Activated naive CD8-positive, alpha-beta T cell (primary cell): Measurements from ENCODE around the gene RRP15.

Experiments
- H3K27ac Mint-ChIP-seq: one replicate; pipeline ENCODE4 v1.8.0; 2021; ENCODE audit warnings: mixed read lengths
- H3K27me3 Mint-ChIP-seq: one replicate; pipeline ENCODE4 v1.8.0; 2021; ENCODE audit warnings: mixed read lengths
- H3K36me3 Mint-ChIP-seq: one replicate; pipeline ENCODE4 v1.8.0; 2021; ENCODE audit warnings: mixed read lengths
- H3K4me1 Mint-ChIP-seq: one replicate; pipeline ENCODE4 v1.8.0; 2021; ENCODE audit warnings: low read depth, mixed read lengths
- H3K4me3 Mint-ChIP-seq: one replicate; pipeline ENCODE4 v1.8.0; 2021; ENCODE audit warnings: mild to moderate bottlenecking, mixed read lengths
- H3K9me3 Mint-ChIP-seq: one replicate; pipeline ENCODE4 v1.8.0; 2021; ENCODE audit warnings: low read depth, mixed read lengths

The RRP15 gene

DNA sequence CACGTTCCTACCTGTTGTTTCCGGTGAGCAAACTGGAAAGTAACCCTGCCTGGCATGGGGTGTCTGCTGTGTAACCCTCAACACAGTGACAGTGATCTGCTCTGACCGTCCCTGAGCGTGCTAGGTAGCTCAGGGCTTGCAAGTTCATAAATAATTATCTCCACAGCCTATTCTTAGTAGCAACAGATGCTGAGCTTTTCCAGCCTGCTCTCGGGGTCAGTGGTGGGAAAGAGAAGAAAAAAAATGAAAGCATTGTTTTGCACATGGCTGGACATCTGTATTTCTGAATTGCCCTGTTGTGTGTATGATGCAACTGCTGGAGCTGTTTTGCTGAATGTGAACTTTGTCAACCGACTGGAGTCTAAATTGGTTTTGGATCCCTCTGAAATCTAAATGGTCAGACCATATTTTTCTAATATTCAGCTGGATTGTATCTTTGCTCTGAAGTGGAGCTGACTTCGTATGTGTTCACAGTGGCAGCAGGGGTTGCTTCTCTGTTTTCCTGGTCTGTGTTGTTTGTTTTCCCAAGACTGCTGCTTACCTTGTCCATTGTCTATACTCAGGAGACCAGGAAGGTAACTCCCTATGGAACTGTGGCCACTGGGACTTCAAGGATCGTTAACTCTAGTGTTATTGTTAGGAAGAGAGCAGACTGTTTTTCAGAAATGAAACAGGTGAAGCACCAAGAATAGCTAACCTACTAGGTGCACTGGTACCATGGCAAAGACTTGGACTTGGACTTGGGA is 87.0 kb downstream of the RRP15 start:
- Mint-ChIP-seq H3K4me1 (peaks cover 11% of the 10 kb centered on the region), H3K36me3 (no peaks in the 10 kb centered on the region), H3K4me3 (no peak overlapping the region), H3K27me3 (peaks cover 8% of the 10 kb centered on the region), H3K27ac (no peak overlapping the region), H3K9me3 (no peaks in the 10 kb centered on the region)

DNA sequence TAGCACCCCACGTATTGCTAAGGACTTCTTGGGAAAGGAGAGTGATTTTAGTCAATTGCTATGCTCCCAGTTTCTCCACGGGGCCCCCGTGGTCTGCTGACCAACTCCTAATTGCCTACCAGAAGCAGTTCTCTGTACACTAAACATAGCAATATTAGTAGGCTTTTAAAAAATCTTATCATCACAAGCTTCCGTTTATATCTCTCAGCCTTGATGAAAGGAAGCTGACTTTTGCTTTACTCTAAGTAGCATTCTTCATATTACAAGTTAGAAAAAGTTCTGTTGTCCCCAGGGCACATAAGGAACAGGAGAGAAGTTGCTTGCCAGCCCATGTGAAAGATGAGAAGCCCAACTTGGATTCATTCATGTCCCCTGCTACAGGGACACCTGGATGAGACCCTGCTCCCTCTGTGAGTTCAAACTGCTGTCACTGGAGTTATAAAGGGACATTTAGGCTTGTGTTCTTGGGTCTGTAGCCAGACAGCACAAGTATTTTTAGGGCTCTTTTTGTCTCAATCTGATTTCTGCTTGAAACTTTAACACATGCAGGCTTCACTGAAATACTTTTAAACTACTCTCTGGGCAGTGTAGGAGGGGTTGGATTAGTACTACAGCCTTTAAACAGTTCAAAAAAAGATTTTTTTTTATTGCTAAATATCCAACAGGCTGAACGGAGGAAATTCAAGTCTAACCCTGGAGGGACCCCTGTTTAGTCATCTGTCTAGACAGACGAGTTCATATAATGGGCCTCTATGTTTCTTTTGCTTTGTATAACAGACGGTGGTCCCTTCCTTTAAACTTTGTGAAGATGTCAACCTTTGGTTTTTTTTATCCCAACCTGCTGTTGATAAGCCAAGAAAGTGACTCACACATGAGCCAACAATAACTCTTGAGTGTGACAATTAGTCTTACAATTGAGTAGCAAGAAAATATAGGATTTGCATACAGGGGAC is 89.6 kb downstream of the RRP15 start:
- Mint-ChIP-seq H3K9me3 (no peaks in the 10 kb centered on the region), H3K36me3 (no peaks in the 10 kb centered on the region), H3K27me3 (peaks cover 8% of the 10 kb centered on the region), H3K27ac (no peak overlapping the region), H3K4me1 (peaks cover 18% of the 10 kb centered on the region), H3K4me3 (no peak overlapping the region)

DNA sequence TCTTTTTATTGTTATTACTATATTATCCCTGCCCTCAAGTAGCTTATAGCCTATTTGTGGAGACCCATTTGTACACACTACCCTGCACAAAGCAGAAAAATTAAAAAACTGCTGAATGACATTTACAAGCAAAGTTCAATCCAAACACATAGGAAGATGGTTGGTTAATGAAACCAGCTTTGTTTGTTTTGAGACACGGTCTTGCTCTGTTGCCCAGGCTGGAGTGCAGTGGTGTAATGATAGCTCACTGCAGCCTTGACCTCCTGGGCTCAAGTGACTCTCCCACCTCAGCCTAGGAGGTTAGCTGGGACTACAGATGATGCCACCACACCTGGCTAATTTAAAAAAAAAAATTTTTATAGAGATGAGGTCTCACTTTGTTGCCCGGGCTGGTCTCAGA is 91.6 kb downstream of the RRP15 start:
- H3K27ac Mint-ChIP-seq: no peak overlapping the region
- no peak overlapping the region for H3K4me3 Mint-ChIP-seq
- H3K27me3 Mint-ChIP-seq: peaks cover 19% of the 10 kb centered on the region
- peaks cover 14% of the 10 kb centered on the region for H3K4me1 Mint-ChIP-seq
- H3K9me3 Mint-ChIP-seq: no peaks in the 10 kb centered on the region
- no peaks in the 10 kb centered on the region for H3K36me3 Mint-ChIP-seq

DNA sequence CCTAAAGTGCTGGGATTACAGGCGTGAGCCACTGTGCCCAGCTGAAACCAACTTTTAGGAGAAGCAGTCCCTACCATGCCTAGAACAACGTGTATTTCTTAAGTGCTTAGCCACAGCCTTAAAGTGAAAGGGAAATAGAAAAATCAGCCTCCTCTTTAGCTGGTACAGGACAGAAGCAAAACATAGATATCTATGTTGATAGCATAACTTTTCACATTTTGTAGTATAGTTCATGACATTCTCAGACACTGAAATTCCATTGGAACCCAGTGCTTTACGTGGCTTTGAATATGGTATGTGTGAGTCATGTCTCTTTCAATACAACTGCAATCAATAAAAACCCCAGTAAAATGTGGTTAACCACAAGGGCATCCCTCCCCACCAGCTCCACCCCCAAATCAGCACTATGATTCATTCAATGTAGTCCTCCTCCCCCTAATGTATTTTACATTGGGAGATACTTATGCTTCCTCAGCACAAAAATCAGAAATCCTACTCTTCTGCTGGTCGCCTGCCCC is 92.1 kb downstream of the RRP15 start:
- H3K4me3 Mint-ChIP-seq: no peak overlapping the region

DNA sequence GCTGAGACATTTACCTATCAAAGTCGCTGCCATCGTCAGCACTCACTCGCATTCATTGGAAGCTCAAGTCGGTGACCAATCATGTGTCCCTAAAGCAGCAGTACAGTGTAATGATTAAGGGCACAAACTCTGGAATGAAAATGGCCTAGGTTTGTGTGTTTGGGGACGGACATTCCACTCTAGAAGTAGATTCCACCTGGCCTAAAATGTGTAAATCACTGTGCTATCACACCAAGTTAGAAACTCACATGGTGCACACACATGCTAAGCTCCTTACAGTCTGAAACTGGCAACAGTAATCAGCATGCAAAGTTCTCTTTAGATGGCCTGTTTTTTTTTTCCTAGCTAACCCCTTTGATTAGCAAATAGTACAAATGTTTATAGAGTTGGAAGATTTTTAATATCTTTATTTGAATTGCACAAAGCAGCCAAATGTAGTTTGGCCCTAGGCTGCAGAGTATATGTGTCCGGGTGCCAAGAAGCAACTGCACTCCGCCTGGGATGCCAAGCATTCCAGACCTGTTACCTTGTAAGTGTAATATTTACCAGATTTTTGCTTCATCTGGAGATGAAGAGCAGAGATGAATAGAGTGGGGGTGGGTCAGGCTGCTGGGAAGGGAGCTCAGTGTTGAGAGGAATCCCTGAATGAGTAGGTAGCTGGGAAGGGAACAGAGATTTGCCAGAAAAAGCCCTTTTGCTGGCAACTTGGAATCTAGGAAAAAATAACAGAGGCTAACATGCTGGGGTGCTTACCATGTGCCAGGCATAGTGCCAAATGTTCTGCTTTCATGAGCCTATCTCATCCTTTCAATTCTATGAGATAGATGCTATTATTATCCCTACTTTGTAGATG is 95.3 kb downstream of the RRP15 start:
- H3K9me3 Mint-ChIP-seq: no peaks in the 10 kb centered on the region
- no peak overlapping the region for H3K27ac Mint-ChIP-seq
- H3K27me3 Mint-ChIP-seq: peaks cover 14% of the 10 kb centered on the region
- H3K4me1 Mint-ChIP-seq: peaks cover 14% of the 10 kb centered on the region
- H3K36me3 Mint-ChIP-seq: no peaks in the 10 kb centered on the region
- no peak overlapping the region for H3K4me3 Mint-ChIP-seq

More for the DNA sequence above, 92.1 kb downstream of the RRP15 start:
- Mint-ChIP-seq H3K36me3 (no peaks in the 10 kb centered on the region), H3K4me1 (peaks cover 14% of the 10 kb centered on the region), H3K27me3 (peaks cover 19% of the 10 kb centered on the region), H3K27ac (no peak overlapping the region), H3K9me3 (no peaks in the 10 kb centered on the region)

DNA sequence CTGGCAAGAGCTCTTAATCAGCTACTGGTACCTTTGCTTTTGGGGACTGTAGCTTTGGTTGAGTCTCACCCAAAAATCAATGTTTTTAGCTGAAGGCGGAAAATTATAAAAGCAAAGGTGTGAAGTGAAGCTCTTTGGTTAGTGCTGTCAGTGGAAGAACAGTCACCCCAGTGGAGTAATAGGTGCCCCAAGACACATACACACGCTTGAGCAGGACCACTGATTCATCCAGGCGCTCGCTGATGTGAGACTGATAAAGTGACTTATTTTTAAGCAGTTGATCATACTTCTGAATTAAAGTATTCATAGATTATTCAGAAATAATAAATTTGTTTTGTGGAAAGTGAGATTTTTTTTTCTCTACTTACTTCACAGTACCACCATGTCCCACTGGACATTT is 97.2 kb downstream of the RRP15 start:
- Mint-ChIP-seq H3K27me3 (peaks cover 14% of the 10 kb centered on the region), H3K4me3 (no peak overlapping the region), H3K9me3 (no peaks in the 10 kb centered on the region), H3K27ac (no peak overlapping the region), H3K36me3 (no peaks in the 10 kb centered on the region), H3K4me1 (peaks cover 6% of the 10 kb centered on the region)

DNA sequence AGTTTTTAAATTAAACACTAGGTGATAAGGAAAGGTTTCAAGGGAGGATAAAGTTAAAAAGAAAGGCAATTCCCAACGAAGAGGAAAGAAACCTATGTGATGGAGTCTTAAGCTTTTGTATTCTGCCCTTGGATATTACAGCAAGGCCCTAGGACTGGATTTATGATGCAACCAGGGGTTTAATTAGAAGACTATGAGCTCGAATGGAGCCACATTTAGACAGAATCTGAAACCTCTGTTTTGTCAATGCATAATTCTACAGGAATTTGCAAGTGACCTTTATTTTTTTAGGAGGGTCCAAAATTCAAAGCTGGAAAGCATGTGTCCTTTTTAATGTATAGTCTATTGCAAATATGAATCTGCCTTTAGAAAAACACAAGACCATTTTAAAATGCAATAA is 98.0 kb downstream of the RRP15 start:
- Mint-ChIP-seq H3K27me3 (peaks cover 14% of the 10 kb centered on the region), H3K36me3 (no peaks in the 10 kb centered on the region), H3K27ac (no peak overlapping the region), H3K4me1 (no peaks in the 10 kb centered on the region), H3K4me3 (no peak overlapping the region), H3K9me3 (no peaks in the 10 kb centered on the region)

DNA sequence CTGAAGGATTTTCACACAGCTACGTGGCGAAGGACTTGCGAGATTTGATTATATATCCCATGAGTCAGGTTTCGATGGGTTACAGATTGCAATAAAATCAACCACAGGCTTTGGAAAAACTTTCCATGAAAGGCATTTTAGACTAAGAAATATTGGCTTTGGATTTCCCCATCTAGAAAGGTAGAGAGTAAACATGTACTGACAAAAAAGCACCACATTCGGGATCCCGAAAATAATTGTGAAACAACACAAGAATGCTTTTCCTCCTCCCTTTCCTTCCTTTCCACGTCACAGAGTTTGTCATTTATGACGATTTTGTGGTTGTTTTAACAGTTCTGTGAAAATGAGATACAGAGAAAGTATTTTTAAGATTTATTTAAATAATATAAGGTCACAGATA is 98.6 kb downstream of the RRP15 start:
- Mint-ChIP-seq H3K36me3 (no peaks in the 10 kb centered on the region), H3K4me3 (no peak overlapping the region), H3K27ac (no peak overlapping the region), H3K9me3 (no peaks in the 10 kb centered on the region), H3K27me3 (peaks cover 16% of the 10 kb centered on the region), H3K4me1 (no peaks in the 10 kb centered on the region)

DNA sequence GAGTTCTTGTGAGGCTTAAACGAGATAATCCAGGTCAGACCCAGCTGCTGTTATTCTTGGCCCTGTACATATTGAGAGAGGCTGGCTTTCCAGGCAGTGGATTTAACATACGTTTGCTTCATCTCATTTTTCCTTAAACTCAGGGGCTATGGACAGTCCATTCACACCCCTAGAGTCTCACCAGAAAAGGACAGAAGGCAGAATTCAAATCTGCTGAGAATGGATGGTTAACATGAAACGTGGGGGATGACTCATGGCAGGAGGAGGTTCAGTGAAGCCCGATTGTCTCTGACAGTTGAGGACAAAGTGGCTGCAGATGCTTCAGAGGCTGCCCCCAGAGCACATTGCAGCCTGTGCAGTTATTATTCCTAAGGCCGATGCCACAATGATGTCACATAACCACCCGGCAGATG is 99.5 kb downstream of the RRP15 start:
- Mint-ChIP-seq H3K36me3 (no peaks in the 10 kb centered on the region), H3K9me3 (no peaks in the 10 kb centered on the region), H3K4me1 (no peaks in the 10 kb centered on the region), H3K27ac (no peak overlapping the region), H3K4me3 (no peak overlapping the region), H3K27me3 (peaks cover 17% of the 10 kb centered on the region)
